Panc1 (cell line): ENCODE data around the gene RRAGA. TPM values are rescaled to one million over a fixed set of nuclear protein-coding genes. Genes with fewer than 3 reads are reported as not detected.

ENCODE experiments used
- ATAC-seq: fragments of 200-7000 bp; cut with Tn5 transposase; 2 replicates; pipeline ENCODE4 v1.9.1; 2020; ENCODE audit warnings: mild to moderate bottlenecking, moderate library complexity
- BruUV-seq: library from RNA; stranded (reverse); fragments of 400-500 nt; replicated peaks from 2 replicates; lab custom pipeline; 2021; lab: Mats Ljungman, UMichigan
- CTCF ChIA-PET: fragments of 300-600 bp; sonication (Branson Sonifier 250); formaldehyde crosslinking; loops from one replicate; lab custom pipeline; 2022; ENCODE audit warnings: antibody characterized with exemption; lab: Charles Lee
- POLR2A ChIA-PET: fragments of 300-600 bp; sonication (Branson Sonifier 250); formaldehyde crosslinking; loops from one replicate; lab custom pipeline; 2022; ENCODE audit warnings: antibody characterized with exemption; lab: Charles Lee
- DNase-seq: peaks from one replicate; pipeline ENCODE4 v3.0.0-alpha.2; 2010; ENCODE audit warnings: low read depth, low spot score
- H3K27ac ChIP-seq: 2 replicates; pipeline ENCODE4 v1.5.1; 2011; ENCODE audit warnings: mild to moderate bottlenecking, low read length, inconsistent platforms
- H3K27me3 ChIP-seq: fragments of 200-500 bp; sonication (Bioruptor generic); 2 replicates; pipeline ENCODE4 v1.6.0; 2014; ENCODE audit warnings: low read length, inconsistent platforms; ENCODE audit not compliant: control insufficient read depth, insufficient read depth
- H3K36me3 ChIP-seq: fragments of 200-500 bp; sonication (Bioruptor generic); 2 replicates; pipeline ENCODE4 v1.5.1; 2014; ENCODE audit warnings: inconsistent platforms, mild to moderate bottlenecking, low read length, moderate library complexity; ENCODE audit not compliant: control insufficient read depth, insufficient read depth
- H3K4me1 ChIP-seq: 2 replicates; pipeline ENCODE4 v1.5.1; 2011; ENCODE audit warnings: inconsistent platforms, mild to moderate bottlenecking, low read length, moderate library complexity; ENCODE audit not compliant: control insufficient read depth, insufficient read depth
- H3K4me3 ChIP-seq, 2 experiments: 2 replicates each; pipeline ENCODE4 v1.5.1; 2011 to 2012; ENCODE audit warnings: low read depth in 2 of 2, low read length in 2 of 2, mild to moderate bottlenecking in 2 of 2, inconsistent platforms in 1 of 2, moderate library complexity in 1 of 2
- H3K9me3 ChIP-seq: fragments of 200-500 bp; sonication (Bioruptor generic); 2 replicates; pipeline ENCODE4 v1.5.1; 2014; ENCODE audit warnings: low read depth, mild to moderate bottlenecking, inconsistent platforms, low read length, moderate library complexity; ENCODE audit not compliant: control insufficient read depth, insufficient read depth
- POLR2AphosphoS5 ChIP-seq: IDR thresholded peaks from 2 replicates; pipeline ENCODE4 v1.6.1; 2012; ENCODE audit warnings: mild to moderate bottlenecking, low read depth, low read length, moderate library complexity
- SIN3A ChIP-seq: IDR thresholded peaks from 2 replicates; pipeline ENCODE4 v1.6.1; 2012; ENCODE audit warnings: low read depth, mild to moderate bottlenecking, low read length, moderate library complexity, borderline replicate concordance; ENCODE audit not compliant: insufficient read depth
- TCF7L2 ChIP-seq: IDR thresholded peaks from 2 replicates; pipeline ENCODE4 v1.6.1; 2011; ENCODE audit warnings: mild to moderate bottlenecking, low read depth, low read length, inconsistent platforms
- in situ Hi-C: cut with HindIII; loops from 2 replicates; pipeline ENCODE4 v1.10.0; 2016; ENCODE audit warnings: low sequenced_read_pairs, low pct_unique_long_range_greater_than_20kb
- intact Hi-C: fragments of 100-400 bp; cut with micrococcal nuclease; formaldehyde crosslinking; loops from one replicate; pipeline ENCODE4 v1.10.0; 2022; ENCODE audit not compliant: unreplicated experiment
- total RNA-seq: library from RNA; stranded (reverse); gene quantifications from one replicate; pipeline ENCODE4 v1.2.1, GENCODE V29; 2021; ENCODE audit not compliant: unreplicated experiment
- TF ChIP-seq, protein P1 (sequence below), 2 experiments: IDR thresholded peaks; 2 replicates each; pipeline ENCODE4 v1.6.1; 2011 to 2012; ENCODE audit warnings: low read depth in 2 of 2, control low read depth in 1 of 2, low read length in 1 of 2, mild to moderate bottlenecking in 1 of 2, moderate library complexity in 1 of 2; ENCODE audit not compliant: insufficient read depth in 1 of 2
- TF ChIP-seq, protein P2 (sequence below): fragments of 450-650 bp; IDR thresholded peaks from 2 replicates; pipeline ENCODE4 v1.5.1; 2017; ENCODE audit warnings: mild to moderate bottlenecking

The RRAGA gene
- total RNA-seq, 1 experiment from 2014 or later: 23.5 TPM

DNA sequence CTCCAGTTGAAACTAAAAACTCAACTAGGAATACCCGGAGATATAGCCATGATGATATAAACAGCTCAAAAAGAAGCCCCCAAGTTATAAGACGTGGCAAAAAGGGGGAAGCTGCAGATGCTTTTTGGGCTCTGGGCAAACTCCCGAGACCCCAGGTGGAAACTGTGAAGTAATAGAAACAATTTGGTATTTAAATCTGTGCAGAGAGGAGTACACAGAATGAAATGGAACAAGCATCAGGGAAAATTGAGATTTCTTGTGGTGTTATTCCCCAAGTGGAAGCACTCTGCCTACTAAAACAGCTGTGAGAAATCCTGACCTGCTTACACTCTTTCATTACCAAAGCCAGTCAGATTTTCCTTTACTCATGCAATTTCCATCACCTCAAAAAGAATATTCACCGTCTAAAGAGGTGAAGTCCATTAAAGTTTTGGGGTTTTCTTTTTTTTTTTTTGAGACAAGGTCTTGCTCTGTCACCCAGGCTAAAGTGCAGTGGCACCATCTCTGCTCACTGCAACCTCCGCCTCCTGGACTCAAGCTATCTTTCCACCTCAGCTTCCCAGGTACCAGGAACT lies 39.7 kb upstream of the RRAGA start:
- no peak for DNase-seq
- ChIA-PET POLR2A (no interaction called here), CTCF (no interaction called here)
- Histone ChIP-seq H3K9me3 (no peaks in the 10 kb centered on the region), H3K36me3 (no peaks in the 10 kb centered on the region), H3K27me3 (no peaks in the 10 kb centered on the region), H3K4me1 (no peaks in the 10 kb centered on the region), H3K27ac (no peak overlapping the region), H3K4me3 (no peak overlapping the region)
- TF ChIP-seq, protein P1, sequence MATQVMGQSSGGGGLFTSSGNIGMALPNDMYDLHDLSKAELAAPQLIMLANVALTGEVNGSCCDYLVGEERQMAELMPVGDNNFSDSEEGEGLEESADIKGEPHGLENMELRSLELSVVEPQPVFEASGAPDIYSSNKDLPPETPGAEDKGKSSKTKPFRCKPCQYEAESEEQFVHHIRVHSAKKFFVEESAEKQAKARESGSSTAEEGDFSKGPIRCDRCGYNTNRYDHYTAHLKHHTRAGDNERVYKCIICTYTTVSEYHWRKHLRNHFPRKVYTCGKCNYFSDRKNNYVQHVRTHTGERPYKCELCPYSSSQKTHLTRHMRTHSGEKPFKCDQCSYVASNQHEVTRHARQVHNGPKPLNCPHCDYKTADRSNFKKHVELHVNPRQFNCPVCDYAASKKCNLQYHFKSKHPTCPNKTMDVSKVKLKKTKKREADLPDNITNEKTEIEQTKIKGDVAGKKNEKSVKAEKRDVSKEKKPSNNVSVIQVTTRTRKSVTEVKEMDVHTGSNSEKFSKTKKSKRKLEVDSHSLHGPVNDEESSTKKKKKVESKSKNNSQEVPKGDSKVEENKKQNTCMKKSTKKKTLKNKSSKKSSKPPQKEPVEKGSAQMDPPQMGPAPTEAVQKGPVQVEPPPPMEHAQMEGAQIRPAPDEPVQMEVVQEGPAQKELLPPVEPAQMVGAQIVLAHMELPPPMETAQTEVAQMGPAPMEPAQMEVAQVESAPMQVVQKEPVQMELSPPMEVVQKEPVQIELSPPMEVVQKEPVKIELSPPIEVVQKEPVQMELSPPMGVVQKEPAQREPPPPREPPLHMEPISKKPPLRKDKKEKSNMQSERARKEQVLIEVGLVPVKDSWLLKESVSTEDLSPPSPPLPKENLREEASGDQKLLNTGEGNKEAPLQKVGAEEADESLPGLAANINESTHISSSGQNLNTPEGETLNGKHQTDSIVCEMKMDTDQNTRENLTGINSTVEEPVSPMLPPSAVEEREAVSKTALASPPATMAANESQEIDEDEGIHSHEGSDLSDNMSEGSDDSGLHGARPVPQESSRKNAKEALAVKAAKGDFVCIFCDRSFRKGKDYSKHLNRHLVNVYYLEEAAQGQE (IDR thresholded peaks at IDR 0.05; ENCODE audit: insufficient read depth in 1 of 2, low read depth in 2 of 2, low read length in 1 of 2): no peak
- no peak for TF ChIP-seq TCF7L2
- no peak for TF ChIP-seq SIN3A
- no peak for TF ChIP-seq POLR2AphosphoS5
- TF ChIP-seq, protein P2, sequence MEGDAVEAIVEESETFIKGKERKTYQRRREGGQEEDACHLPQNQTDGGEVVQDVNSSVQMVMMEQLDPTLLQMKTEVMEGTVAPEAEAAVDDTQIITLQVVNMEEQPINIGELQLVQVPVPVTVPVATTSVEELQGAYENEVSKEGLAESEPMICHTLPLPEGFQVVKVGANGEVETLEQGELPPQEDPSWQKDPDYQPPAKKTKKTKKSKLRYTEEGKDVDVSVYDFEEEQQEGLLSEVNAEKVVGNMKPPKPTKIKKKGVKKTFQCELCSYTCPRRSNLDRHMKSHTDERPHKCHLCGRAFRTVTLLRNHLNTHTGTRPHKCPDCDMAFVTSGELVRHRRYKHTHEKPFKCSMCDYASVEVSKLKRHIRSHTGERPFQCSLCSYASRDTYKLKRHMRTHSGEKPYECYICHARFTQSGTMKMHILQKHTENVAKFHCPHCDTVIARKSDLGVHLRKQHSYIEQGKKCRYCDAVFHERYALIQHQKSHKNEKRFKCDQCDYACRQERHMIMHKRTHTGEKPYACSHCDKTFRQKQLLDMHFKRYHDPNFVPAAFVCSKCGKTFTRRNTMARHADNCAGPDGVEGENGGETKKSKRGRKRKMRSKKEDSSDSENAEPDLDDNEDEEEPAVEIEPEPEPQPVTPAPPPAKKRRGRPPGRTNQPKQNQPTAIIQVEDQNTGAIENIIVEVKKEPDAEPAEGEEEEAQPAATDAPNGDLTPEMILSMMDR: no peak
- in situ Hi-C loops (no loop called here), intact Hi-C loops (no loop called here)
- BruUV-seq: no TSS peak
- ATAC-seq: no peak

DNA sequence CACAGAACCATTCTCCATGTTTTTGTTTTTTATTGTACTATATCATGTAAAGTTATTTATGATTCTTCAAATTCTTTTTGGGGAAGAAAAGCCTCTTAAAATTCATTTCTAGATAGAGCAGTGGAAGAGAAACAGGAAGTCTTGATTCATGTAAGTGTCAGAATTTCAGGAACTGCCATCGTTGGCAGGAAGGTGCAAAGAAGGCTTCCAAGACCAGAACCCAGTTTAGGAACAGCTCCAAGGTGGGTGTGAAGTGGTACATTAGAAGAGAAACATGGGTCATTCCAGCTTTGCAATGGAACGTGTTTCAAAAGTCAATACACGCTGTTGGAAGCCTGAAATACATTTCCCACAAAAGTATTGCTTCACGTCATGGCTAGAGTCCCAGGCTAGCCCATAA lies 31.0 kb upstream of the RRAGA start:
- DNase-seq: no peak
- no peak overlapping the region for H3K27ac ChIP-seq
- intact Hi-C loops (no loop called here), in situ Hi-C loops (no loop called here)
- CTCF ChIA-PET: no interaction called here
- no peaks in the 10 kb centered on the region for H3K4me1 ChIP-seq
- BruUV-seq: no TSS peak
- no peak for ATAC-seq
- POLR2A ChIA-PET: no interaction called here
- H3K4me3 ChIP-seq: no peak overlapping the region
- no peaks in the 10 kb centered on the region for H3K27me3 ChIP-seq
- TF ChIP-seq POLR2AphosphoS5: no peak
- TF ChIP-seq TCF7L2: no peak
- TF ChIP-seq, protein P2: no peak
- TF ChIP-seq, protein P1 (IDR thresholded peaks at IDR 0.05; ENCODE audit: insufficient read depth in 1 of 2, low read depth in 2 of 2, low read length in 1 of 2): no peak
- TF ChIP-seq SIN3A: no peak
- no peaks in the 10 kb centered on the region for H3K36me3 ChIP-seq
- H3K9me3 ChIP-seq: no peaks in the 10 kb centered on the region
